Peyer's patch (tissue), 4 donors: ENCODE measurements around the gene FRMD1. TPM values are rescaled to one million over a fixed set of nuclear protein-coding genes. Genes with fewer than 3 reads are reported as not detected.

ENCODE experiments used
- DNase-seq, 3 donors: peaks; one replicate each; pipeline ENCODE4 v3.0.0-alpha.2; 2017 to 2019
- H3K27ac ChIP-seq, 4 donors: fragments of 200-600 bp; sonication (generic); one replicate each; pipeline ENCODE4 v1.5.1; 2016 to 2019
- H3K27me3 ChIP-seq, 2 donors: fragments of 200-600 bp; sonication (generic); one replicate each; pipeline ENCODE4 v1.5.1; 2019
- H3K36me3 ChIP-seq, 3 donors: fragments of 200-600 bp; sonication (generic); one replicate each; pipeline ENCODE4 v1.5.1; 2016 to 2019
- H3K4me1 ChIP-seq, 4 donors: fragments of 200-600 bp; sonication (generic); one replicate each; pipeline ENCODE4 v1.5.1; 2016 to 2019
- H3K4me3 ChIP-seq, 4 donors: fragments of 200-600 bp; sonication (generic); 1 replicate in 3 of 4; 2 replicates in 1 of 4; pipeline ENCODE4 v1.5.1; 2016 to 2019; ENCODE audit warnings: mild to moderate bottlenecking in 1 of 4
- H3K9me3 ChIP-seq, 4 donors: fragments of 200-600 bp; sonication (generic); one replicate each; pipeline ENCODE4 v1.5.1; 2016 to 2019; ENCODE audit warnings: mild to moderate bottlenecking in 1 of 4
- POLR2A ChIP-seq, 2 donors: fragments of 450-650 bp; IDR thresholded peaks; one replicate each; pipeline ENCODE4 v1.5.1; 2017; ENCODE audit warnings: antibody characterized with exemption in 2 of 2, mild to moderate bottlenecking in 2 of 2, moderate library complexity in 2 of 2
- total RNA-seq, 4 donors: library from RNA; depleted of rRNA; stranded (reverse); fragments of >200 nt; gene quantifications; one replicate each; pipeline ENCODE4 v1.1.0, GENCODE V29; 2016
- TF ChIP-seq, protein P1 (sequence below), 6 experiments: fragments of 450-650 bp in 4 of 6; fragments of 200-600 bp in 2 of 6; sonication (generic) in 1 of 6; IDR thresholded peaks; one replicate each; pipeline ENCODE4 v1.5.1; 2017 to 2019; ENCODE audit warnings: antibody characterized with exemption in 6 of 6, mild to moderate bottlenecking in 3 of 6, moderate library complexity in 1 of 6

FRMD1 gene
- total RNA-seq, 4 donors from 2014 or later, result 1.7 to 28.7 (median 15.7) TPM

DNA sequence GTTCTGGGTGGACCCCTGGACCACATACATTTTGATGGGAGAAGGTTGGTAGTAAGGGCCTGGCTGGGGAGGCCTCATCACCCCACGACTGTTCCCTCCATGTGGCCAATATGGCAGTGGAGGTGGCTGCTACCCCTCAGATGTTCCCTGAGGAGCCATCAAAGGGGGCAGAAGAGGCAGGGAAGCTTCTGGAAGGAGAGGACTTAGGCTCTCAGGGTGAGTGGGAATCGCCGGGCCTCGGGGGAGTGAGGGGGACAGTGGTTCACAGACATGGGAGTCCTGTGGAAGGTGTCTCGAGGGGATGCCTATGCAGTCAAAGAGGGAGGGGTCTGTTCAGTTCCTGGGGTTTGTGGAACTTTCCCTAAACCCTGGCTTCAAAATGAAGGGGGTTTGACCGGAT lies 32.9 kb upstream of the FRMD1 start:
- TF ChIP-seq, protein P1, sequence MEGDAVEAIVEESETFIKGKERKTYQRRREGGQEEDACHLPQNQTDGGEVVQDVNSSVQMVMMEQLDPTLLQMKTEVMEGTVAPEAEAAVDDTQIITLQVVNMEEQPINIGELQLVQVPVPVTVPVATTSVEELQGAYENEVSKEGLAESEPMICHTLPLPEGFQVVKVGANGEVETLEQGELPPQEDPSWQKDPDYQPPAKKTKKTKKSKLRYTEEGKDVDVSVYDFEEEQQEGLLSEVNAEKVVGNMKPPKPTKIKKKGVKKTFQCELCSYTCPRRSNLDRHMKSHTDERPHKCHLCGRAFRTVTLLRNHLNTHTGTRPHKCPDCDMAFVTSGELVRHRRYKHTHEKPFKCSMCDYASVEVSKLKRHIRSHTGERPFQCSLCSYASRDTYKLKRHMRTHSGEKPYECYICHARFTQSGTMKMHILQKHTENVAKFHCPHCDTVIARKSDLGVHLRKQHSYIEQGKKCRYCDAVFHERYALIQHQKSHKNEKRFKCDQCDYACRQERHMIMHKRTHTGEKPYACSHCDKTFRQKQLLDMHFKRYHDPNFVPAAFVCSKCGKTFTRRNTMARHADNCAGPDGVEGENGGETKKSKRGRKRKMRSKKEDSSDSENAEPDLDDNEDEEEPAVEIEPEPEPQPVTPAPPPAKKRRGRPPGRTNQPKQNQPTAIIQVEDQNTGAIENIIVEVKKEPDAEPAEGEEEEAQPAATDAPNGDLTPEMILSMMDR (IDR thresholded peaks at IDR 0.05), result no peak
- no peak for TF ChIP-seq POLR2A (IDR thresholded peaks at IDR 0.05)
- no peaks in the 10 kb centered on the region for H3K4me1 ChIP-seq
- no peak for DNase-seq
- no peak overlapping the region for H3K27ac ChIP-seq
- no peaks in the 10 kb centered on the region for H3K36me3 ChIP-seq
- H3K27me3 ChIP-seq, result no peaks in the 10 kb centered on the region
- no peaks in the 10 kb centered on the region for H3K9me3 ChIP-seq
- H3K4me3 ChIP-seq, result no peak overlapping the region

- Histone ChIP-seq H3K36me3 (no peaks in the 10 kb centered on the region), H3K9me3 (no peaks in the 10 kb centered on the region), H3K27ac (no peak overlapping the region), H3K4me1 (no peaks in the 10 kb centered on the region), H3K27me3 (no peaks in the 10 kb centered on the region), H3K4me3 (no peak overlapping the region)
- TF ChIP-seq, protein P1 (IDR thresholded peaks at IDR 0.05), result no peak
- no peak for TF ChIP-seq POLR2A (IDR thresholded peaks at IDR 0.05)
- DNase-seq, result no peak
Observed at GRCh38 chr6:168110437-168110836, 31.4 kb upstream of the FRMD1 start.

DNA sequence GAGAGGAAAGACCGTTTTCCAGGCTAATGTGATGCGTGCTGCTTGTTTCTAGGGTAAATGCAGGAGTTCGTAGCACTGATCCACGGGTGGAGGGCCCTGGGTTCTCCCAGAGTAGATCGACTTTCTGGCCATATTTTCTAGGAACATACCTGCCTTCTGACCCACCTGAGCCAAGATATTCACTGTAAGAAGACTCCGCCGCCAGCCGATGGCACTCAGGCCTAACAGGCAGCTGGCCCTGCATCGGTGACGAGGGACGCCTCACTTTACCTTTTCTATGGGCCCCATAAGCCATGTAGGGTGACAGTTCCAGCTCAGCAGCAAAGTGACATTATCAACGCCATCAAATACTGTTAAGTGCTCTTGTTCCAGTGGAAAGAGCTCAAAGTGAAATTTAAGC lies 30.2 kb upstream of the FRMD1 start:
- H3K27me3 ChIP-seq, result no peaks in the 10 kb centered on the region
- no peak overlapping the region for H3K4me3 ChIP-seq
- no peaks in the 10 kb centered on the region for H3K4me1 ChIP-seq
- no peak for TF ChIP-seq POLR2A (IDR thresholded peaks at IDR 0.05)
- TF ChIP-seq, protein P1 (IDR thresholded peaks at IDR 0.05), result no peak
- H3K9me3 ChIP-seq, result no peaks in the 10 kb centered on the region
- H3K27ac ChIP-seq, result no peak overlapping the region
- H3K36me3 ChIP-seq, result no peaks in the 10 kb centered on the region
- peak in 1 of 3 donors; percentile 5 for DNase-seq

GRCh38 chr6:168107191-168107983 lies 28.4 kb upstream of the FRMD1 start:
- no peak for TF ChIP-seq POLR2A (IDR thresholded peaks at IDR 0.05)
- TF ChIP-seq, protein P1 (IDR thresholded peaks at IDR 0.05), result no peak
- H3K4me3 ChIP-seq, result no peak overlapping the region
- H3K4me1 ChIP-seq, result no peaks in the 10 kb centered on the region
- peak in 1 of 3 donors; percentile 15 for DNase-seq
- no peak overlapping the region for H3K27ac ChIP-seq
- H3K27me3 ChIP-seq, result no peaks in the 10 kb centered on the region
- H3K9me3 ChIP-seq, result no peaks in the 10 kb centered on the region
- H3K36me3 ChIP-seq, result no peaks in the 10 kb centered on the region

GRCh38 chr6:168106633-168107005 lies 27.6 kb upstream of the FRMD1 start:
- DNase-seq, result no peak
- no peak overlapping the region for H3K27ac ChIP-seq
- H3K4me3 ChIP-seq, result no peak overlapping the region
- no peaks in the 10 kb centered on the region for H3K36me3 ChIP-seq
- no peaks in the 10 kb centered on the region for H3K9me3 ChIP-seq
- TF ChIP-seq, protein P1 (IDR thresholded peaks at IDR 0.05), result no peak
- TF ChIP-seq POLR2A (IDR thresholded peaks at IDR 0.05), result no peak
- H3K27me3 ChIP-seq, result peaks cover 0 to 2% of the 10 kb centered on the region in 2 donors
- H3K4me1 ChIP-seq, result no peaks in the 10 kb centered on the region
